Natural killer cell (primary cell): ENCODE measurements around the gene FBXL15. TPM values are rescaled to one million over a fixed set of nuclear protein-coding genes. Genes with fewer than 3 reads are reported as not detected.
A peak's percentile ranks its signal among the peaks of the same experiment; 100 is the strongest.

Experiments used
- ATAC-seq, 3 donors: fragments of 150-1000 bp in 2 of 3; fragments of 200-7000 bp in 1 of 3; cut with Tn5 transposase; 1 replicate in 1 of 3; 2 replicates in 2 of 3; pipeline ENCODE4 v1.10.0; 2021; ENCODE audit warnings: mild to moderate bottlenecking in 2 of 3, moderate library complexity in 2 of 3
- DNase-seq, 2 donors: peaks; one replicate each; pipeline versions ENCODE4 v3.0.0 to v3.0.0-alpha.2; 2013 to 2021; ENCODE audit warnings: mixed read lengths in 1 of 2
- H3K27ac ChIP-seq: one replicate; pipeline ENCODE4 v1.5.1; 2013; ENCODE audit warnings: mild to moderate bottlenecking, low read length
- H3K27me3 ChIP-seq: one replicate; pipeline ENCODE4 v1.6.1; 2013; ENCODE audit warnings: low read length; ENCODE audit not compliant: control insufficient read depth, insufficient read depth
- H3K36me3 ChIP-seq: one replicate; pipeline ENCODE4 v1.6.1; 2013; ENCODE audit warnings: low read length; ENCODE audit not compliant: control insufficient read depth, insufficient read depth
- H3K4me1 ChIP-seq: one replicate; pipeline ENCODE4 v1.6.1; 2013; ENCODE audit warnings: low read length; ENCODE audit not compliant: control insufficient read depth, insufficient read depth
- H3K4me3 ChIP-seq: one replicate; pipeline ENCODE4 v1.5.1; 2013; ENCODE audit warnings: low read length
- H3K9me3 ChIP-seq: one replicate; pipeline ENCODE4 v1.6.1; 2013; ENCODE audit warnings: low read length; ENCODE audit not compliant: control insufficient read depth, insufficient read depth
- H3K27ac Mint-ChIP-seq, 2 donors: one replicate each; pipeline ENCODE4 v1.8.0; 2022; ENCODE audit warnings: mild to moderate bottlenecking in 2 of 2, mixed read lengths in 2 of 2, moderate library complexity in 1 of 2
- H3K27me3 Mint-ChIP-seq, 2 donors: one replicate each; pipeline ENCODE4 v1.8.0; 2022; ENCODE audit warnings: low read depth in 2 of 2, mixed read lengths in 2 of 2
- H3K36me3 Mint-ChIP-seq: one replicate; pipeline ENCODE4 v1.8.0; 2022; ENCODE audit warnings: mixed read lengths
- H3K4me1 Mint-ChIP-seq, 2 donors: one replicate each; pipeline ENCODE4 v1.8.0; 2022; ENCODE audit warnings: mixed read lengths in 2 of 2
- H3K4me3 Mint-ChIP-seq: one replicate; pipeline ENCODE4 v1.8.0; 2022; ENCODE audit warnings: mild to moderate bottlenecking, moderate library complexity, mixed read lengths
- H3K9me3 Mint-ChIP-seq, 2 donors: one replicate each; pipeline ENCODE4 v1.8.0; 2022; ENCODE audit warnings: mixed read lengths in 2 of 2
- CTCF ChIP-seq: fragments of 200-600 bp; IDR thresholded peaks from one replicate; pipeline ENCODE4 v1.8.0; 2022; ENCODE audit warnings: antibody characterized with exemption
- WGBS: methylation state at CpG from one replicate; pipeline ENCODE4 v1.1.7; 2013; ENCODE audit warnings: missing lambda C conversion rate; ENCODE audit not compliant: insufficient coverage; 5-methylcytosine and 5-hydroxymethylcytosine counted together
- intact Hi-C: fragments of 100-400 bp; cut with micrococcal nuclease; formaldehyde crosslinking; loops from one replicate; pipeline ENCODE4 v1.14.2; 2022
- total RNA-seq, 4 donors: library from RNA; stranded (reverse); fragments of 120-200 nt in 1 of 4; gene quantifications; one replicate each; pipeline versions ENCODE4 v1.2.3 to v1.2.4, GENCODE V29; 2013 to 2022

The FBXL15 gene
- total RNA-seq, 3 donors from 2014 or later (not counting 1 experiment from before 2014, with no cell fraction given): 15.2 to 17.4 (median 15.5) TPM

- Mint-ChIP-seq H3K36me3 (no peaks in the 10 kb centered on the region), H3K4me1 (peaks cover 19 to 23% of the 10 kb centered on the region in 2 donors), H3K27me3 (no peaks in the 10 kb centered on the region), H3K4me3 (no peak overlapping the region), H3K27ac (no peak overlapping the region), H3K9me3 (no peaks in the 10 kb centered on the region)
- no peak for DNase-seq
- Histone ChIP-seq H3K27ac (no peak overlapping the region), H3K4me3 (no peak overlapping the region), H3K4me1 (peaks cover 24% of the 10 kb centered on the region), H3K27me3 (no peaks in the 10 kb centered on the region), H3K9me3 (no peaks in the 10 kb centered on the region), H3K36me3 (peaks cover 11% of the 10 kb centered on the region)
- TF ChIP-seq CTCF: no peak
- intact Hi-C loops: no loop called here
- WGBS: 96% methylated on average over 7 of the region's 7 CpGs
- no peak for ATAC-seq
These were observed 6.2 kb downstream of the FBXL15 start for GRCh38 chr10:102426803-102427287.

DNA sequence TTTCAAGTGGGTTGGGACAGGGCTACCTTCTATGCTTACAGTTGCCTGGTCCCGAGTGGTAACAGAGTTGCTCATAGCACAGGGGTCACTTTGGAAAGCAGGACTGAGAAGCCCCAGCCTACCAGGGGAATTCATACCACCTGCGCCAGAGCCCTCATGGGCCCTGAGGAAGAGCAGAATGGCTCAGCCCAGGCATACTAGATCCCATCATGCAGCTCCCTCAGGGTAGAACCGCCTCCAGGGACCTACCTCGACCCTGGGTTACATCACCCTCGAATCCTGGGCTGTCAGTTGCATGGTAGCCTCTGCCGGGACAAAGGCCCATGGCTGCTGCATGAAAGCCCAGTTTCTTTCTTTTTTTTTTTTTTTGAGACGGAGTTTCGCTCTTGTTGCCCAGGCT is 8.8 kb downstream of the FBXL15 start:
- intact Hi-C loops: no loop called here
- Mint-ChIP-seq H3K4me1 (peaks cover 33 to 45% of the 10 kb centered on the region in 2 donors), H3K36me3 (no peaks in the 10 kb centered on the region), H3K27me3 (no peaks in the 10 kb centered on the region), H3K9me3 (no peaks in the 10 kb centered on the region), H3K27ac (no peak overlapping the region), H3K4me3 (no peak overlapping the region)
- Histone ChIP-seq H3K27me3 (no peaks in the 10 kb centered on the region), H3K36me3 (peaks cover 4% of the 10 kb centered on the region), H3K27ac (no peak overlapping the region), H3K4me1 (peaks cover 27% of the 10 kb centered on the region), H3K9me3 (no peaks in the 10 kb centered on the region), H3K4me3 (no peak overlapping the region)
- WGBS: 90% methylated on average over 8 of the region's 8 CpGs
- ATAC-seq: no peak
- TF ChIP-seq CTCF: no peak
- no peak for DNase-seq

- TF ChIP-seq CTCF: no peak
- WGBS: 28% methylated on average over 4 of the region's 4 CpGs
These were observed 11.0 kb downstream of the FBXL15 start for GRCh38 chr10:102431452-102432124.

More at GRCh38 chr10:102431452-102432124, 11.0 kb downstream of the FBXL15 start:
- Mint-ChIP-seq H3K4me3 (peak overlapping the region; percentile 97), H3K9me3 (no peaks in the 10 kb centered on the region), H3K4me1 (peaks cover 54 to 55% of the 10 kb centered on the region in 2 donors), H3K36me3 (no peaks in the 10 kb centered on the region), H3K27ac (peak overlapping the region; percentile 86 to 91), H3K27me3 (no peaks in the 10 kb centered on the region)
- Histone ChIP-seq H3K4me1 (peaks cover 49% of the 10 kb centered on the region), H3K27me3 (no peaks in the 10 kb centered on the region), H3K9me3 (no peaks in the 10 kb centered on the region), H3K4me3 (peak overlapping the region; percentile 99), H3K27ac (peak overlapping the region; percentile 63), H3K36me3 (no peaks in the 10 kb centered on the region)
- DNase-seq (peak in 1 of 2 donors; percentile 5), ATAC-seq (no peak)
- intact Hi-C loops: loop anchor here (1.0 to 2.0 kb wide), 5 partner anchors 10 to 299 kb away; partner anchors contain the start of genes ACTR1A and SUFU
